HepG2 (cell line): Measurements from ENCODE around the gene SPATA25. TPM values are rescaled to one million over a fixed set of nuclear protein-coding genes. Genes with fewer than 3 reads are reported as not detected.

Experiments
- ATAC-seq: fragments of 200-7000 bp; cut with Tn5 transposase; 3 replicates; pipeline ENCODE4 v1.9.1; 2020; ENCODE audit warnings: mild to moderate bottlenecking, moderate library complexity
- BruUV-seq: library from RNA; stranded (reverse); fragments of 400-500 nt; replicated peaks from 2 replicates; lab custom pipeline; 2021; lab: Mats Ljungman, UMichigan
- CTCF ChIA-PET: fragments of 300-600 bp; formaldehyde crosslinking; extraction: SDS; loops from one replicate; lab custom pipeline; 2021; ENCODE audit warnings: low total read pairs, inconsistent platforms, low intra/inter-chr PET ratio; lab: Yijun Ruan, JAX
- POLR2A ChIA-PET: fragments of 350-600 bp; sonication (Branson Sonifier 250); formaldehyde crosslinking; loops from one replicate; lab custom pipeline; 2020; ENCODE audit warnings: antibody characterized with exemption, inconsistent platforms; lab: Yijun Ruan, JAX
- DNase-seq: peaks from one replicate; pipeline ENCODE4 v3.0.0-alpha.2; 2015; ENCODE audit warnings: low spot score
- FAIRE-seq: peaks from 3 replicates; lab custom pipeline; 2011; peaks lifted over from hg19 to GRCh38; lab: Jason Lieb, UNC
- H2AFZ ChIP-seq: one replicate; pipeline ENCODE4 v1.6.1; 2011; ENCODE audit warnings: low read length, inconsistent platforms
- H3K27ac ChIP-seq: fragments of 300-600 bp; 3 replicates; pipeline ENCODE4 v1.8.0; 2011; ENCODE audit warnings: mixed run types, mild to moderate bottlenecking, mixed read lengths, low read length, inconsistent platforms; ENCODE audit not compliant: insufficient read depth; ENCODE audit errors: extremely low read length
- H3K27me3 ChIP-seq, 2 experiments: fragments of 200-600 bp in 1 of 2; 2 replicates in 1 of 2; 3 replicates in 1 of 2; pipeline versions ENCODE4 v1.6.0 to v1.8.0; 2011; ENCODE audit warnings: low read length in 2 of 2, mild to moderate bottlenecking in 2 of 2, moderate library complexity in 2 of 2, inconsistent platforms in 1 of 2; ENCODE audit not compliant: insufficient read depth in 2 of 2, control insufficient read depth in 1 of 2
- H3K36me3 ChIP-seq, 2 experiments: fragments of 200-600 bp in 1 of 2; replicated peaks in 1 of 2; 2 replicates in 1 of 2; 3 replicates in 1 of 2; pipeline versions ENCODE4 v1.5.1 to v1.8.0; 2011; ENCODE audit warnings: low read length in 2 of 2, inconsistent platforms in 1 of 2; ENCODE audit not compliant: insufficient read depth in 2 of 2, control insufficient read depth in 1 of 2
- H3K4me1 ChIP-seq: 2 replicates; pipeline ENCODE4 v1.5.1; 2012; ENCODE audit warnings: low read length, inconsistent platforms; ENCODE audit not compliant: insufficient read depth
- H3K4me2 ChIP-seq: 2 replicates; pipeline ENCODE4 v1.6.0; 2011; ENCODE audit warnings: low read depth, low read length, inconsistent platforms
- H3K4me3 ChIP-seq, 3 experiments: fragments of 200-600 bp in 1 of 3; sonication (generic), shearing (Covaris generic) in 1 of 3; replicated peaks in 1 of 3; 2 replicates each; pipeline ENCODE4 v1.5.1; 2011 to 2016; ENCODE audit warnings: low read length in 3 of 3, inconsistent platforms in 2 of 3, low read depth in 2 of 3, mild to moderate bottlenecking in 2 of 3, control low read depth in 1 of 3, mixed read lengths in 1 of 3; ENCODE audit not compliant: insufficient read depth in 1 of 3
- H3K79me2 ChIP-seq: one replicate; pipeline ENCODE4 v1.6.1; 2011; ENCODE audit warnings: low read length, inconsistent platforms; ENCODE audit not compliant: insufficient read depth
- H3K9ac ChIP-seq: 2 replicates; pipeline ENCODE4 v1.6.0; 2011; ENCODE audit warnings: mild to moderate bottlenecking, low read depth, low read length, inconsistent platforms; ENCODE audit not compliant: insufficient read depth
- H3K9me3 ChIP-seq: 2 replicates; pipeline ENCODE4 v1.5.1; 2012; ENCODE audit warnings: mild to moderate bottlenecking, low read length
- H4K20me1 ChIP-seq: 2 replicates; pipeline ENCODE4 v1.6.0; 2011; ENCODE audit warnings: inconsistent platforms, mild to moderate bottlenecking, low read length, moderate library complexity; ENCODE audit not compliant: insufficient read depth
- BCL3 ChIP-seq: sonication (generic); formaldehyde crosslinking; IDR thresholded peaks from 2 replicates; pipeline ENCODE4 v1.5.1; 2020; ENCODE audit warnings: mild to moderate bottlenecking, missing genetic modification reagents, moderate library complexity
- CEBPG ChIP-seq: IDR thresholded peaks from 2 replicates; pipeline ENCODE4 v1.6.1; 2016
- ESRRA ChIP-seq: sonication (generic); formaldehyde crosslinking; IDR thresholded peaks from 2 replicates; pipeline ENCODE4 v1.5.1; 2020; ENCODE audit warnings: mild to moderate bottlenecking, low read depth, missing genetic modification reagents
- FOXK1 ChIP-seq: sonication (generic); formaldehyde crosslinking; IDR thresholded peaks from 2 replicates; pipeline ENCODE4 v1.4.0; 2020; ENCODE audit warnings: low read depth, missing genetic modification reagents, borderline replicate concordance
- HOXD1 ChIP-seq: sonication (generic); formaldehyde crosslinking; IDR thresholded peaks from 2 replicates; pipeline ENCODE4 v1.5.0; 2020; ENCODE audit warnings: missing genetic modification reagents
- MAZ ChIP-seq, 2 experiments: sonication (generic) in 1 of 2; formaldehyde crosslinking in 1 of 2; IDR thresholded peaks; 2 replicates each; pipeline versions ENCODE4 v1.5.0 to v1.6.1; 2012 to 2020; ENCODE audit warnings: low read depth in 2 of 2, mild to moderate bottlenecking in 2 of 2, borderline replicate concordance in 1 of 2, improper control_type of control experiment in 1 of 2, low read length in 1 of 2, missing genetic modification reagents in 1 of 2, moderate library complexity in 1 of 2
- NR2C2 ChIP-seq: sonication (generic); formaldehyde crosslinking; IDR thresholded peaks from 2 replicates; pipeline ENCODE4 v1.4.0; 2020; ENCODE audit warnings: missing genetic modification reagents, mild to moderate bottlenecking, moderate library complexity, borderline replicate concordance
- PRMT3 ChIP-seq: sonication (generic); formaldehyde crosslinking; IDR thresholded peaks from 2 replicates; pipeline ENCODE4 v1.8.1; 2022; ENCODE audit warnings: low read depth, mild to moderate bottlenecking, moderate library complexity, missing genetic modification reagents, borderline replicate concordance
- U2AF2 ChIP-seq: fragments of 200-400 bp; formaldehyde crosslinking; IDR thresholded peaks from 2 replicates; pipeline ENCODE4 v1.6.1; 2017; ENCODE audit warnings: low read depth, mild to moderate bottlenecking, low read length
- ZBTB39 ChIP-seq: sonication (generic); formaldehyde crosslinking; IDR thresholded peaks from 2 replicates; pipeline ENCODE4 v1.5.0; 2020; ENCODE audit warnings: missing genetic modification reagents
- ZNF17 ChIP-seq: sonication (generic); formaldehyde crosslinking; IDR thresholded peaks from 2 replicates; pipeline ENCODE4 v1.5.0; 2020; ENCODE audit warnings: mild to moderate bottlenecking, missing genetic modification reagents
- ZNF337 ChIP-seq: sonication (generic); formaldehyde crosslinking; IDR thresholded peaks from 2 replicates; pipeline ENCODE4 v1.5.1; 2020; ENCODE audit warnings: missing genetic modification reagents, low read depth, mild to moderate bottlenecking, borderline replicate concordance
- ZNF749 ChIP-seq: sonication (generic); formaldehyde crosslinking; IDR thresholded peaks from 2 replicates; pipeline ENCODE4 v1.8.0; 2022; ENCODE audit warnings: mild to moderate bottlenecking, missing genetic modification reagents, moderate library complexity, borderline replicate concordance
- ZNF883 ChIP-seq: sonication (generic); formaldehyde crosslinking; IDR thresholded peaks from 2 replicates; pipeline ENCODE4 v1.5.1; 2020; ENCODE audit warnings: mild to moderate bottlenecking, missing genetic modification reagents; ENCODE audit errors: not compliant biosample characterization
- WGBS: methylation state at CpG from one replicate; pipeline ENCODE4 v1.1.6; 2017; ENCODE audit warnings: low lambda C conversion rate; 5-methylcytosine and 5-hydroxymethylcytosine counted together
- in situ Hi-C: cut with HindIII; loops from 2 replicates; pipeline ENCODE4 v1.10.0; 2017; ENCODE audit warnings: low pct_unique_long_range_greater_than_20kb; ENCODE audit not compliant: extremely low pct_ligation_motif_present
- intact Hi-C: fragments of 100-400 bp; cut with micrococcal nuclease; formaldehyde crosslinking; loops from one replicate; pipeline ENCODE4 v1.10.0; 2022; ENCODE audit not compliant: unreplicated experiment
- polyA plus RNA-seq, 8 experiments: library from polyadenylated mRNA; depleted of rRNA in 3 of 8; stranded (reverse) in 7 of 8; unstranded in 1 of 8; fragments of >200 nt; fragmentation: Illumina TruSeq in 4 of 8; extraction: Trizol in 4 of 8; gene quantifications; 2 replicates each; pipeline versions ENCODE4 v1.2.1 to v1.2.3, GENCODE V29; 2011 to 2016; ENCODE audit warnings: low read depth in 4 of 8, missing spikeins in 1 of 8, mixed read lengths in 1 of 8; ENCODE audit not compliant: insufficient read depth in 1 of 8
- total RNA-seq, 5 experiments: library from RNA; depleted of rRNA; stranded (reverse); fragments of >200 nt; fragmentation: Illumina TruSeq; extraction: Trizol; gene quantifications; 2 replicates each; pipeline ENCODE4 v1.2.3, GENCODE V29; 2016; ENCODE audit warnings: low read depth in 1 of 5
- TF ChIP-seq, protein P1 (sequence below): IDR thresholded peaks from 2 replicates; pipeline ENCODE4 v1.6.1; 2016; ENCODE audit warnings: missing compliant biosample characterization, missing genetic modification reagents, borderline replicate concordance

SPATA25 gene
- total and polyA plus RNA-seq, 2 of the 13 experiments (the other 11 are each of a cell fraction or from before 2014, with no cell fraction given), result 4.8 to 7.6 TPM

- H3K9ac ChIP-seq, result no peak overlapping the region
- POLR2A ChIA-PET, result interaction anchor here (1.0 to 8.8 kb wide), 12 partner anchors 9 to 64 kb away, joined by 4 to 164 read pairs (median 10); partner anchors contain the start of genes CTSA, NEURL2, PCIF1 and SPATA25
- TF ChIP-seq, protein P1, sequence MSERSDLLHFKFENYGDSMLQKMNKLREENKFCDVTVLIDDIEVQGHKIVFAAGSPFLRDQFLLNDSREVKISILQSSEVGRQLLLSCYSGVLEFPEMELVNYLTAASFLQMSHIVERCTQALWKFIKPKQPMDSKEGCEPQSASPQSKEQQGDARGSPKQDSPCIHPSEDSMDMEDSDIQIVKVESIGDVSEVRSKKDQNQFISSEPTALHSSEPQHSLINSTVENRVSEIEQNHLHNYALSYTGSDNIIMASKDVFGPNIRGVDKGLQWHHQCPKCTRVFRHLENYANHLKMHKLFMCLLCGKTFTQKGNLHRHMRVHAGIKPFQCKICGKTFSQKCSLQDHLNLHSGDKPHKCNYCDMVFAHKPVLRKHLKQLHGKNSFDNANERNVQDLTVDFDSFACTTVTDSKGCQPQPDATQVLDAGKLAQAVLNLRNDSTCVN, result no peak
- TF ChIP-seq ZNF749 (CRISPR knock-in tag) (no peak), PRMT3 (CRISPR knock-in tag) (no peak), HOXD1 (no peak), MAZ (IDR thresholded peaks at IDR 0.05; ENCODE audit: borderline replicate concordance, low read depth, low read length) (no peak), MAZ (CRISPR knock-in tag; IDR thresholded peaks at IDR 0.05; ENCODE audit: low read depth) (no peak), ZNF883 (no peak), CEBPG (CRISPR knock-in tag) (peak; percentile 12; the same call in 1 of the 2 replicates), BCL3 (no peak), ESRRA (CRISPR knock-in tag) (no peak), FOXK1 (no peak), U2AF2 (no peak), ZBTB39 (peak; percentile 87; the same call in 1 of the 2 replicates), NR2C2 (CRISPR knock-in tag) (no peak), ZNF337 (CRISPR knock-in tag) (no peak), ZNF17 (CRISPR knock-in tag) (no peak)
Observed at GRCh38 chr20:45905505-45906079, 18.2 kb upstream of the SPATA25 start.

More at GRCh38 chr20:45905505-45906079, 18.2 kb upstream of the SPATA25 start:
- peak; percentile 67 for ATAC-seq
- BruUV-seq, result no TSS peak
- in situ Hi-C loops, result no loop called here
- peak; percentile 87 for DNase-seq
- Histone ChIP-seq H3K79me2 (no peaks in the 10 kb centered on the region), H4K20me1 (no peaks in the 10 kb centered on the region), H2AFZ (no peak overlapping the region), H3K4me1 (peaks cover 50% of the 10 kb centered on the region), H3K27ac (peak overlapping the region; percentile 21), H3K36me3 (no peaks in the 10 kb centered on the region), H3K27me3 (no peaks in the 10 kb centered on the region), H3K4me3 (no peak overlapping the region), H3K9me3 (no peaks in the 10 kb centered on the region), H3K4me2 (peak overlapping the region; percentile 4; the same call in 1 of the 2 replicates)
- 37% methylated on average over 8 of the region's 8 CpGs for WGBS
- intact Hi-C loops, result loop anchor here (1.0 kb wide), 1 partner anchor 14 kb away; the partner anchor contains the start of genes CTSA and NEURL2
- FAIRE-seq, result peak; percentile 21
- CTCF ChIA-PET, result no interaction called here
